K562 (cell line): ENCODE results near the gene USP32. TPM values are rescaled to one million over a fixed set of nuclear protein-coding genes. Genes with fewer than 3 reads are reported as not detected.
A peak's percentile ranks its signal among the peaks of the same experiment; 100 is the strongest.

Experiments
- CBX1 ChIP-seq: sonication (generic); IDR thresholded peaks from 2 replicates; pipeline ENCODE4 v1.6.1; 2016; ENCODE audit warnings: antibody characterized with exemption, low read depth, mild to moderate bottlenecking
- ELF4 ChIP-seq: fragments of 450-650 bp; formaldehyde crosslinking; IDR thresholded peaks from 2 replicates; pipeline ENCODE4 v1.4.0; 2022; ENCODE audit warnings: missing genetic modification characterization
- GTF2F1 ChIP-seq: IDR thresholded peaks from 2 replicates; pipeline ENCODE4 v1.6.1; 2011; ENCODE audit warnings: low read depth, low read length, improper control_type of control experiment
- KAT2B ChIP-seq: IDR thresholded peaks from one replicate; pipeline ENCODE4 v1.6.1; 2012; ENCODE audit warnings: low read depth, mild to moderate bottlenecking, control low read depth, inconsistent platforms, low read length, moderate library complexity
- L3MBTL2 ChIP-seq: fragments of 450-650 bp; IDR thresholded peaks from 2 replicates; pipeline ENCODE4 v1.6.1; 2016; ENCODE audit warnings: mild to moderate bottlenecking, moderate library complexity
- POLR2A ChIP-seq: fragments of 450-650 bp; conservative IDR thresholded peaks from 2 replicates; pipeline ENCODE4 v1.6.1; 2016
- SRSF7 ChIP-seq: fragments of 200-400 bp; formaldehyde crosslinking; optimal IDR thresholded peaks from 2 replicates; pipeline ENCODE3; 2017; ENCODE audit warnings: mild to moderate bottlenecking, low read depth, low read length
- ZNF436 ChIP-seq: fragments of 250-450, 450-650 bp; sonication (Bioruptor Pico); formaldehyde crosslinking; IDR thresholded peaks from 2 replicates; pipeline ENCODE4 v1.7.0; 2020; ENCODE audit warnings: mild to moderate bottlenecking
- ZNF785 ChIP-seq: fragments of 250-450 bp; sonication (Bioruptor Pico); IDR thresholded peaks from 2 replicates; pipeline ENCODE4 v1.4.0; 2020; ENCODE audit warnings: mild to moderate bottlenecking
- polyA plus RNA-seq, 8 experiments: library from polyadenylated mRNA; depleted of rRNA in 4 of 8; stranded (reverse) in 5 of 8; unstranded in 3 of 8; fragments of >200 nt; fragmentation: Nextera tagmentation in 2 of 8; fragmentation: Illumina TruSeq in 1 of 8; extraction: Ambion mirVana in 2 of 8; extraction: Trizol in 1 of 8; gene quantifications; 2 replicates each; pipeline versions ENCODE4 v1.2.1 to v1.2.3, GENCODE V29; 2011 to 2014; ENCODE audit warnings: inconsistent platforms in 1 of 8, missing spikeins in 1 of 8
- total RNA-seq, 7 experiments: library from RNA; depleted of rRNA in 6 of 7; stranded (reverse); fragments of >200 nt in 6 of 7; fragmentation: Illumina TruSeq in 2 of 7; extraction: Trizol in 2 of 7; gene quantifications; 2 replicates each; pipeline versions ENCODE4 v1.2.1 to v1.2.3, GENCODE V29; 2011 to 2021; ENCODE audit warnings: low replicate concordance in 1 of 7
- TF ChIP-seq, protein P1 (sequence below), 2 experiments: fragments of 450-650 bp in 1 of 2; sonication (generic) in 1 of 2; formaldehyde crosslinking in 1 of 2; IDR thresholded peaks; 2 replicates each; pipeline versions ENCODE4 v1.7.1 to v1.9.0; 2016 to 2022; ENCODE audit warnings: inconsistent platforms in 1 of 2, mild to moderate bottlenecking in 1 of 2, missing genetic modification reagents in 1 of 2
- TF ChIP-seq, protein P2 (sequence below), 3 experiments: fragments of 200-800 bp in 1 of 3; fragments of 250-450 bp in 1 of 3; fragments of 450-650 bp in 1 of 3; sonication (Bioruptor Pico) in 1 of 3; sonication (Bioruptor generic) in 1 of 3; formaldehyde crosslinking in 1 of 3; IDR thresholded peaks; 2 replicates each; pipeline versions ENCODE4 v1.6.1 to v1.8.0; 2016 to 2022; ENCODE audit warnings: mild to moderate bottlenecking in 2 of 3, missing genetic modification characterization in 2 of 3, missing compliant biosample characterization in 1 of 3, moderate library complexity in 1 of 3
- TF ChIP-seq, protein P3 (sequence below): sonication (generic); formaldehyde crosslinking; IDR thresholded peaks from 2 replicates; pipeline ENCODE4 v1.8.1; 2023; ENCODE audit warnings: mild to moderate bottlenecking, missing genetic modification reagents
- TF ChIP-seq, protein P4 (sequence below): conservative IDR thresholded peaks from 2 replicates; pipeline ENCODE4 v1.6.1; 2011; ENCODE audit warnings: low read depth, mild to moderate bottlenecking, low read length; ENCODE audit not compliant: control insufficient read depth

USP32 gene
- total and polyA plus RNA-seq, 9 of the 15 experiments (the other 6 are each of a cell fraction or from before 2014, with no cell fraction given), result 18.0 to 69.3 (median 47.1) TPM

DNA sequence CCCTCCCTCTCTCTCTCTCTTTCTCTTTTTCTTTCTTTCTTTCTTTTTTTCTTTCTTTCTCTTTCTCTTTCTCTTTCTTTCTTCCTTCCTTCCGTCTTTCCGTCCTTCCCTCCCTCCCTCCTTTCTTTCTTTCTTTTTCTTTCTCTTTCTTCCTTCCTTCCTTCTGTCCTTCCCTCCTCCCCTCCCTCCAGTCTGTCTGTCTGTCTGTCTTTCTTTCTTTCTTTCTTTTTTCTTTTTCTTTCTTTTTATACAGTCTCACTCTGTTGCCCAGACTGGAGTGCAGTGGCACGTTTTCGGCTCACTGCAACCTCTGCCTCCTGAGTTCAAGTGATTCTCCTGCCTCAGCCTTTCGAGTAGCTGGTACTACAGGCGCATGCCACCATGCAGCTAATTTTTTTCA lies 227.8 kb downstream of the USP32 start (continued):
- TF ChIP-seq, protein P1, sequence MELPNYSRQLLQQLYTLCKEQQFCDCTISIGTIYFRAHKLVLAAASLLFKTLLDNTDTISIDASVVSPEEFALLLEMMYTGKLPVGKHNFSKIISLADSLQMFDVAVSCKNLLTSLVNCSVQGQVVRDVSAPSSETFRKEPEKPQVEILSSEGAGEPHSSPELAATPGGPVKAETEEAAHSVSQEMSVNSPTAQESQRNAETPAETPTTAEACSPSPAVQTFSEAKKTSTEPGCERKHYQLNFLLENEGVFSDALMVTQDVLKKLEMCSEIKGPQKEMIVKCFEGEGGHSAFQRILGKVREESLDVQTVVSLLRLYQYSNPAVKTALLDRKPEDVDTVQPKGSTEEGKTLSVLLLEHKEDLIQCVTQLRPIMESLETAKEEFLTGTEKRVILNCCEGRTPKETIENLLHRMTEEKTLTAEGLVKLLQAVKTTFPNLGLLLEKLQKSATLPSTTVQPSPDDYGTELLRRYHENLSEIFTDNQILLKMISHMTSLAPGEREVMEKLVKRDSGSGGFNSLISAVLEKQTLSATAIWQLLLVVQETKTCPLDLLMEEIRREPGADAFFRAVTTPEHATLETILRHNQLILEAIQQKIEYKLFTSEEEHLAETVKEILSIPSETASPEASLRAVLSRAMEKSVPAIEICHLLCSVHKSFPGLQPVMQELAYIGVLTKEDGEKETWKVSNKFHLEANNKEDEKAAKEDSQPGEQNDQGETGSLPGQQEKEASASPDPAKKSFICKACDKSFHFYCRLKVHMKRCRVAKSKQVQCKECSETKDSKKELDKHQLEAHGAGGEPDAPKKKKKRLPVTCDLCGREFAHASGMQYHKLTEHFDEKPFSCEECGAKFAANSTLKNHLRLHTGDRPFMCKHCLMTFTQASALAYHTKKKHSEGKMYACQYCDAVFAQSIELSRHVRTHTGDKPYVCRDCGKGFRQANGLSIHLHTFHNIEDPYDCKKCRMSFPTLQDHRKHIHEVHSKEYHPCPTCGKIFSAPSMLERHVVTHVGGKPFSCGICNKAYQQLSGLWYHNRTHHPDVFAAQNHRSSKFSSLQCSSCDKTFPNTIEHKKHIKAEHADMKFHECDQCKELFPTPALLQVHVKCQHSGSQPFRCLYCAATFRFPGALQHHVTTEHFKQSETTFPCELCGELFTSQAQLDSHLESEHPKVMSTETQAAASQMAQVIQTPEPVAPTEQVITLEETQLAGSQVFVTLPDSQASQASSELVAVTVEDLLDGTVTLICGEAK (IDR thresholded peaks at IDR 0.05), result no peak
- TF ChIP-seq, protein P1 (CRISPR knock-in tag; IDR thresholded peaks at IDR 0.05), result no peak
- TF ChIP-seq ZNF436 (no peak), GTF2F1 (no peak), ELF4 (CRISPR knock-in tag) (0 out of 2 replicates have a peak, but pooled peaks have one; percentile 21), L3MBTL2 (no peak), SRSF7 (no peak), POLR2A (no peak), KAT2B (no peak), ZNF785 (CRISPR knock-in tag) (no peak), CBX1 (no peak)
- TF ChIP-seq, protein P2, sequence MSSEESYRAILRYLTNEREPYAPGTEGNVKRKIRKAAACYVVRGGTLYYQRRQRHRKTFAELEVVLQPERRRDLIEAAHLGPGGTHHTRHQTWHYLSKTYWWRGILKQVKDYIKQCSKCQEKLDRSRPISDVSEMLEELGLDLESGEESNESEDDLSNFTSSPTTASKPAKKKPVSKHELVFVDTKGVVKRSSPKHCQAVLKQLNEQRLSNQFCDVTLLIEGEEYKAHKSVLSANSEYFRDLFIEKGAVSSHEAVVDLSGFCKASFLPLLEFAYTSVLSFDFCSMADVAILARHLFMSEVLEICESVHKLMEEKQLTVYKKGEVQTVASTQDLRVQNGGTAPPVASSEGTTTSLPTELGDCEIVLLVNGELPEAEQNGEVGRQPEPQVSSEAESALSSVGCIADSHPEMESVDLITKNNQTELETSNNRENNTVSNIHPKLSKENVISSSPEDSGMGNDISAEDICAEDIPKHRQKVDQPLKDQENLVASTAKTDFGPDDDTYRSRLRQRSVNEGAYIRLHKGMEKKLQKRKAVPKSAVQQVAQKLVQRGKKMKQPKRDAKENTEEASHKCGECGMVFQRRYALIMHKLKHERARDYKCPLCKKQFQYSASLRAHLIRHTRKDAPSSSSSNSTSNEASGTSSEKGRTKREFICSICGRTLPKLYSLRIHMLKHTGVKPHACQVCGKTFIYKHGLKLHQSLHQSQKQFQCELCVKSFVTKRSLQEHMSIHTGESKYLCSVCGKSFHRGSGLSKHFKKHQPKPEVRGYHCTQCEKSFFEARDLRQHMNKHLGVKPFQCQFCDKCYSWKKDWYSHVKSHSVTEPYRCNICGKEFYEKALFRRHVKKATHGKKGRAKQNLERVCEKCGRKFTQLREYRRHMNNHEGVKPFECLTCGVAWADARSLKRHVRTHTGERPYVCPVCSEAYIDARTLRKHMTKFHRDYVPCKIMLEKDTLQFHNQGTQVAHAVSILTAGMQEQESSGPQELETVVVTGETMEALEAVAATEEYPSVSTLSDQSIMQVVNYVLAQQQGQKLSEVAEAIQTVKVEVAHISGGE (CRISPR knock-in tag; IDR thresholded peaks at IDR 0.05), result peak in 1 of 3 experiments; percentile 64; a peak in 1 of 6 replicates
- TF ChIP-seq, protein P3, sequence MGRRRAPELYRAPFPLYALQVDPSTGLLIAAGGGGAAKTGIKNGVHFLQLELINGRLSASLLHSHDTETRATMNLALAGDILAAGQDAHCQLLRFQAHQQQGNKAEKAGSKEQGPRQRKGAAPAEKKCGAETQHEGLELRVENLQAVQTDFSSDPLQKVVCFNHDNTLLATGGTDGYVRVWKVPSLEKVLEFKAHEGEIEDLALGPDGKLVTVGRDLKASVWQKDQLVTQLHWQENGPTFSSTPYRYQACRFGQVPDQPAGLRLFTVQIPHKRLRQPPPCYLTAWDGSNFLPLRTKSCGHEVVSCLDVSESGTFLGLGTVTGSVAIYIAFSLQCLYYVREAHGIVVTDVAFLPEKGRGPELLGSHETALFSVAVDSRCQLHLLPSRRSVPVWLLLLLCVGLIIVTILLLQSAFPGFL (CRISPR knock-in tag), result no peak
- TF ChIP-seq, protein P4, sequence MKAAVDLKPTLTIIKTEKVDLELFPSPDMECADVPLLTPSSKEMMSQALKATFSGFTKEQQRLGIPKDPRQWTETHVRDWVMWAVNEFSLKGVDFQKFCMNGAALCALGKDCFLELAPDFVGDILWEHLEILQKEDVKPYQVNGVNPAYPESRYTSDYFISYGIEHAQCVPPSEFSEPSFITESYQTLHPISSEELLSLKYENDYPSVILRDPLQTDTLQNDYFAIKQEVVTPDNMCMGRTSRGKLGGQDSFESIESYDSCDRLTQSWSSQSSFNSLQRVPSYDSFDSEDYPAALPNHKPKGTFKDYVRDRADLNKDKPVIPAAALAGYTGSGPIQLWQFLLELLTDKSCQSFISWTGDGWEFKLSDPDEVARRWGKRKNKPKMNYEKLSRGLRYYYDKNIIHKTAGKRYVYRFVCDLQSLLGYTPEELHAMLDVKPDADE, result no peak
